HG03175 (cell line): ENCODE data around the gene PEAK3.
A peak's percentile ranks its signal among the peaks of the same experiment; 100 is the strongest.

Experiments used
- ATAC-seq: cut with Tn5 transposase; IDR thresholded peaks from one replicate; pipeline ENCODE4 v1.9.1; 2021; ENCODE audit warnings: mild to moderate bottlenecking, moderate library complexity; ENCODE audit not compliant: unreplicated experiment

PEAK3 gene

DNA sequence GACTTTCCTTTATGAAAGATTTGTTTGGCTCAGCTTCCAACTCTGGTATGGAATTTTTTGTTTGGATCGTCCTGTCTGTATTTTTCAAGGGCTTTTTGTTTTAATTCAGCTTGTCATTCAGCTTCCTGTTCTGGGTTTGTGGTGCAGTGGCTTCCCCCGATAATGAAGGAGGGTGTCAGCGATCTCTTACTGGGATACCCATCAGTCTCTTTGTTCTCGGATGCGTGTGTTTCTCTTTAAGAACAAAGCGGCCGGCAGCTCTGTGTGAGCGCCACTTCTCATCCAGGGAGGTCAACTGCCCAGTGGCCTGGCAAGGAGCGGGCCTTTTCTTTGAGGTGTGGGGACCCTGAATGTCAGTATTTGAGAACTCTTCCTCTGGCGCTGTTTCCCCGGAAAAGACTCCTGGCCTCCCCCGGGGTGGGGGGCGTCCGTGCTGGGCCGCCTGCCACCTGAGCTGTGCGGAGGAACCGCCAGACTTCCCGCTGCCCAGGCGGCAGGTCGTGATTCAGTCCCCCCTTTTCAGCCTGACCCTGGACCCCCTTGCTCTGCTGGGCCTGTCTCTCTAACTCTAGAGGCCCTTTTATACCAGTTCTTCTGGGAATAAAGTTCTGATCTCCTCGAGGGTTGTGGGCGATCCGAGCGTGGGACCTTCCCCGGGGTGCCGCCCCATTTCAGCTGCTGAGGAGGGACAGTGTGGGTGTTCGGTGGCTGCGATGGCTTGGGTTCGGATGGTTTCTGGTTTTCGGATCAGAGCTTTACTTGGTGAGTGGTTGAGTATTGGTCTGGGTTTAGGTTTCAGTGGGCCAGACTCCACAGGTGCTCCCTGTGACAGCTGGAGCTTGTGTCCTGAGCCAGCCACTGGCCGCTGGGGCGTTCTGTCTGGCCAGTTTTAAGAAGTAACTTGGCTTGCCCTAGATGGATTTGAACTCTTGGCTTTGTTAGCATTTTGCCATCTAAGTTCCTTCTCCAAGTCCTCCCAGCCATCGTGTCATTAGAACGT lies 41.9 kb downstream of the PEAK3 start:
- ATAC-seq: no peak

- no peak for ATAC-seq
These were observed 42.8 kb downstream of the PEAK3 start for GRCh38 chr19:2239173-2239572.

GRCh38 chr19:2237869-2238153 lies 44.2 kb downstream of the PEAK3 start:
- no peak for ATAC-seq

DNA sequence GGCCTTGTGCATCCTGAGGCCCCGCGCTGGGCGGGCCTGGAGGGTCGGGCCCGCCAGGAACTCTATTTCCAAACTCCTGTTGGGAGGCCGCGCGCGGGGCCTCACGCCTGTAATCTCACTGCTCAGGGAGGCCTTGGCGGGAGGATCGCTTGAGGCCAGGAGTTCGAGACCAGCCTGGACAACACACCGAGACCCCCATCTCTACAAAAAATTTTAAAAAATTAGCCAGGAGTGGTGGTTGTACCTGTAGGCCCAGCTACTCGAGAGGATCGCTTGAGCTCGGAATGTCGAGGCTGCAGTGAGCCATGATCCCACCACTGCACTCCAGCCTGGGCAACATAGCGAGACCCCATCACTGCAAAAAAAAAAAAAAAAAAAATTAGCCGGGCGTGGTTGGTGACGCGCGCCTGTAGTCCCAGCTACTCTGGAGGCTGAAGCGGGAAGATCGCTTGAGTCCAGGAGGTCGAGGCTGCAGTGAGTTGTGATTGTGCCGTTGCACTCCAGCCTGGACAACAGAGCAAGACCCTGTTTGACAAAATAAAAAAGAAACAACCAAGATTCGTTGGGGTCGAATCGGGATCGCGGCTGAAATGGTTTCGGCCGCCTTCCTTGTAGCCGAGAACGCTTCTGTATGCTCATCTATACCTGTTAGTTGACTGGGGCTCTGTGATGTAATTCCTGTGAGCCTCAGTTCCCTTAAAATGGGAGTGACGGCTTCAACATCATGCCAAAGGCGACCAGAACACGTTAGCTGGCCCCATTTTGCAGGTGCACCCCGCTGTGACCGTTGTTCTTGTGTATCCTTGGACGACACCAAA lies 44.7 kb downstream of the PEAK3 start:
- ATAC-seq: no peak

- peak; percentile 79 for ATAC-seq
These were observed 45.5 kb downstream of the PEAK3 start, which contains the start of the genes PLEKHJ1 and SF3A2 for GRCh38 chr19:2236314-2237050. PLEKHJ1 (minus strand) TSS chr19:2236329; CDS start chr19:2236248, 81 bp downstream. SF3A2 (plus strand) TSS chr19:2236824; CDS start chr19:2243419, 6,595 bp downstream.

- no peak for ATAC-seq
These were observed 46.0 kb downstream of the PEAK3 start for GRCh38 chr19:2236064-2236313.

DNA sequence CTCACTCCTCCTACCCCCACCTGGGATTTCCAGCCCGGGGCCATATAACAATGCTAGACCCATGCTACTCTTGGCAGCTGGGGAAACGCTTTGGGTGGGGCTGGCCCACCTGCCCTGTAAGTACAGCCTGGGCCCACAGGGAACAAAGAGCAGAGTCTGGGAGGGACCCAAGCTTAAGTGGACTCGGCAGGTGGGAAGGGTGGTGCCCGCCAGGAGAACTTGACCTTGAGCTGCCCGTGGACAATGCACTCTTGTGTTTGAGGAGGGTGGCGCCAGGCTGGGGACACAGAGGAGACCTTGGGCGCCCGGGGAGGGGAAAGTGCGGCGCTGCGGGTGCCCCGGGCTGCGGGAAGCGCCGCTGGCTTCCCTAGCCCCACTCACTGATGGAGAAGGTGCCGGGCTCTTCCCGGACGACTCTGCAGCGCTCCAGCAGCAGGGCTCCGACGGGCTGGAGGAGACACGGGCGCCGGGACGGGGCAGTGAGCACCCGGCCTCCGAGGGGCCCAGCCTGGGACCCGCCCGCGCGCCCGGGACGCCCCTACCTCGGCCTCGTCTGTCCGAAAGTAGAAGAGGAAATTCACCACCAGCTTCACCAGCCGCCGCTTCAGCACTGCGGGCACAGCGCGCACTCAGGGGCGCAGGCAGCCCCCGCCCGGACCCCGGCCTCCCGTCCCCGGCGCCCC lies 46.5 kb downstream of the PEAK3 start:
- peak; percentile 4 for ATAC-seq

DNA sequence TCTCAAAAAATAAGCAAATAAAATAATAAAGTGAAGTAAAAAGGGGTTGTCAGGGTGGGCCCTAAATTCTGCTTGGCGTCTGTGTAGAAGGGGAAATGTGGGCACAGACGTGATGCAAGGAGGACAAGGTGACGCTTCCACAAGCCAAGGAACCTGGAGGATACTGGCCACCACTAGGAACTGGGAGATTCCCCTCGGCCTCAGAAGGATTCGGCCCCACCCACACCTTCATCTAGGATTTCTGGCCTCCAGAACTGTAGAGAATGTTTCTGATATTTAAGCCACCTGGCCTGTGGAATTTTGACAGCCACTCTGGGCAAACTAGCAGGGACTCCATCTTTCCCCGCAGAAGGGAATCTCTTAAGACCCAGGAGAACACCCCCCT lies 47.0 kb downstream of the PEAK3 start:
- no peak for ATAC-seq

DNA sequence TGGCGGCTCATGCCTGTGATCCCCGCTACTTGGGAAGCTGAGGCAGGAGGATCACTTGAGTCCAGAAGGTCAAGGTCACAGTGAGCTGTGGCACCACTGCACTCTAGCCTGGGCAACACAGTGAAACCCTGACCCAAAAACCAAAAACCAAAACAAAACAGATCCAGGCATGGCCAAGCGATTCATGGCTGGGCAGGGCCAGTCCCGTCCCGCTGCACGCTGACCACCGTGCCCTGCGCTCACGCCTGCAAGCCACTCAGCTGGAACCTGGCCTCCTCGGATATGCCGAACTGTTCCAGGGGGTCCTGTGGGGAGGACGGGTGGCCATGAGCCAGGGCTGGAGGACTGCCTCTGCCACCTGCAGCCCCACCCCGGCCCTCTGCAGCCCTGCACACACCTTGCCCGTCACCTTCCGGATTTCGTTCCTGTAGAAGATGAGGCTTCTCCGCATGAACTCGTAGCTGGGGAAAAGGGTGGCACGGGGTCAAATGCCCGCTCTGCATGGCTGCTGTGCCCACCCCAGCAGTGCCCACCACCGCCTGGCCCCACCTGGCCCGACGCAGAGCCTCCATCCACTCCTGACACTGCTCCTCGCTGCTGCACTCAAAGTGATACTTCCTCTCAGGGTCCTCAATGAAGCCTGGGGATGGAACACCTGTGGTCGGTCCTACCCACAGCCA lies 48.2 kb downstream of the PEAK3 start:
- no peak for ATAC-seq

DNA sequence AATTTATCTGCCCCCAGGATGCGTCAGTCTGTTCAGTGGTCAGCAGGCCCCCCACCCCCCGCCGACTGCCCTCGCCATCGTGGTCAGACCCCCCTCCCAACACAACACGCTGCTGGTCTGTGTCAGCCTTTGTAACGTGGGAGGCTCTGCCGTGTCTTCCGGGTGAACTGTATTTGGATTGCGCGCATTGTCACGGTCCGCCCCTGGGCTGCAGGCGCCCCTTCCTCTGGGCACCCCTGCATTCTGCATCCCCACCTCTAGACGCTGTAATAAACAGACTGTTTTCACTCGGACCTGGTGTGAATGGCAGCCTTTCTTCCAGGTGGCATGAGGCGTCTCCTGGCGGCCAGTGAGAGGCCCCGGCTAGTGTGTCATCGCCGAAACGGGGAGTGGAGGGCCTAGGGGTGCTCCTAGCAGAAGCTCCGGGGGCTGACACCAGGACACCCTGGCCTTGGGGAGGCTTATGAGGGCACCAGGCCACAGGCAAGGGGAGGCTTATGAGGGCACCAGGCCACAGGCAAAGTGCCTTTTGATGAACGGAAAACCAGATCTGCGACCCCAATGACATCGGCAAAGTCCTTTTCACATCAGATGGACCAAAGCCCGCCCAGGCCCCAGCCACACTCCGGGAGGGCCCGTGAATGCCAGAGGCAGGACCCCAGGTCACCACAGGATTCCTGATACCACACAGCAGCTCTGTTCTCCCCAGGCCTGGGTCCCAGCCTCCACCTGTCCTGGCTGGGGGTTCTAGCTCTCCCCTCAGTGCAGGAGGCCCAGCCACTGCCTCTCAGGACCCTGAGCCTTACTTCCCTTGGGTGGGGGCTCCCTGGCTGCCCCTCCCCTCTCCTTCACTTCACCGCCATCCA lies 49.5 kb downstream of the PEAK3 start:
- ATAC-seq: no peak

GRCh38 chr19:2231621-2232221 lies 50.3 kb downstream of the PEAK3 start:
- ATAC-seq: no peak

- no peak for ATAC-seq
These were observed 51.0 kb downstream of the PEAK3 start for GRCh38 chr19:2230807-2231533.

DNA sequence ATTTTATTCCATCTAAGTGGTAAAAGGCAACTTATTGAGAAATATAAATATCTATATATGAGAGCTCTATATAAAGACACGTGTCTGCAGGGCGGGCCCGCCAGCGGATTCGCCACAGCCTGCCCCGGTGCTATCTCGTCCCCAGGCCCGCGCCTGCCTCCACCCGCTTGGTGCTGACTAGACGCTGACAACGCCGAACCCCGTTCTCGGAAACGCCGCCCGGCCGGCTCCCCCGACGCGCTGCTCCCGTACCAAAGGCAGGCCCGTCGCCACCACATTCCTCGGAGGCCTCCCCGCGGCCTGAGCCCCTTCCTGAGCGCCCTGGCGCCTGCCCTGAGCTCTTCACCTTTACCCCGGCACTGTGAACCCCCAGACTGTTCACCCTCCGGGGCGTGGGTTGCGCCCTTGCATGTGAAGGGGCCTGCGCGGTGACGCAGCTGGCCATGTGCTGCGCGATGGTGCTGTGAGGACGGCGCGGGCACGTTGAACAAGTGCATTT lies 51.9 kb downstream of the PEAK3 start:
- ATAC-seq: no peak

- no peak for ATAC-seq
These were observed 52.6 kb downstream of the PEAK3 start for GRCh38 chr19:2229103-2230032.

DNA sequence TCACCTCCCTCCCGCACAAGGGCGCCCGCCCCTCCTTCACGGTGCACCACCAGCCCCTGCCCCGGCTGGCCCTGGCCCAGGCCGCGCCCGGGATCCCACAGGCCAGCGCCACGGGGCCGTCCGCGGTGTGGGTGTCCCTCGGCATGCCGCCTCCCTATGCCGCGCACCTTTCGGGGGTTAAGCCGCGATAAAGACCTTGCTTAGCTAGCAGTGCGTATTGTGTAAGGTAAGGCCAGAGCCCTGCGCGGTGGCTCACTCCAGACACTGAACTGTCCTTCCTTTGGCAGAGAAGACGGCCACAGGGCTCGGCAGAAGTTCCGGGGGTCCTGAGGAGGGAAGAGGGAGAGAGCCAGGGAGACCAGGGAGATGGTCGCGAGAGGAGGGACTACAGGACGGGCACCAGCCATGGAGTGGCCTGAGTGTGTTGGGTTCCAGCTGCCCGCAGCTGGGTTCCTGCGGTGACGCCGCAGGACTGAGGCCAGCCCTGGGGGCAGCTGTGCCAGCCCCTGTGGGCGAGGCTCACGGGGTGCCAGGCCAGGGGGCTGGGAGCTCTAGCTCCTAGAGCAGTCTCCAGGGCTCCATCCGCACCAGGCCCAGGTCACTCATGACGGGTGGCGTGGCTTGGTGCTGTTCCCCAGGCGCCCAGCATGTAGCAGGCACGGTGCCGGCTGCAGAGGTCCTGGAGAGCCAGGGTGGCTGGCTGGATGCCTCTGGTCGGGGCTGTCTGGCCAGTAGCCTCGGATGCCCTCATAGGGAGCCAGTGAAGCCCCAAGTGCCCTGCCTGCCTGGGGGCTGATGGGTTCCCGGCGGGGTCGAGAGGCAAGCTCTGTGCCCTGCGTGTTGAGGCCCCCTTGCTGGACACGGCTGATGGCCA lies 53.6 kb downstream of the PEAK3 start:
- no peak for ATAC-seq
